Caco-2 (cell line): ENCODE measurements around the gene RAET1L. TPM values are rescaled to one million over a fixed set of nuclear protein-coding genes. Genes with fewer than 3 reads are reported as not detected.
A peak's percentile ranks its signal among the peaks of the same experiment; 100 is the strongest.
"Not testable (repeated sequence)": the region's sequence is repeated elsewhere in the genome, so short reads cannot be mapped to it uniquely, and the experiment has no call there.

Source experiments
- BruUV-seq: library from RNA; stranded (reverse); fragments of 400-500 nt; replicated peaks from 2 replicates; lab custom pipeline; 2021; lab: Mats Ljungman, UMichigan
- CTCF ChIA-PET: fragments of 300-600 bp; sonication (Branson Sonifier 250); formaldehyde crosslinking; loops from one replicate; lab custom pipeline; 2022; ENCODE audit warnings: antibody characterized with exemption; lab: Charles Lee
- POLR2A ChIA-PET: fragments of 300-600 bp; sonication (Branson Sonifier 250); formaldehyde crosslinking; loops from one replicate; lab custom pipeline; 2022; ENCODE audit warnings: antibody characterized with exemption; lab: Charles Lee
- DNase-seq, 2 experiments: peaks; one replicate each; pipeline versions ENCODE4 v3.0.0 to v3.0.0-alpha.2; 2020 to 2022
- H3K27me3 ChIP-seq: replicated peaks from 2 replicates; pipeline ENCODE4 v1.6.0; 2011; ENCODE audit warnings: low read length; ENCODE audit not compliant: control insufficient read depth, insufficient read depth
- H3K36me3 ChIP-seq: 2 replicates; pipeline ENCODE4 v1.5.1; 2011; ENCODE audit warnings: low read length; ENCODE audit not compliant: control insufficient read depth, insufficient read depth
- H3K4me1 ChIP-seq: fragments of 250-450 bp; sonication (Bioruptor Pico); 2 replicates; pipeline ENCODE4 v1.5.1; 2020; ENCODE audit warnings: mild to moderate bottlenecking
- H3K4me3 ChIP-seq: 2 replicates; pipeline ENCODE4 v1.5.1; 2011; ENCODE audit warnings: low read depth, mild to moderate bottlenecking, control low read depth, low read length
- H3K9me3 ChIP-seq: fragments of 250-450 bp; sonication (Bioruptor Pico); 2 replicates; pipeline ENCODE4 v1.5.1; 2020; ENCODE audit warnings: mild to moderate bottlenecking, moderate library complexity
- H3K27ac Mint-ChIP-seq: one replicate; pipeline ENCODE4 v1.8.0; 2022; ENCODE audit warnings: mixed read lengths; ENCODE audit not compliant: unreplicated experiment
- H3K27me3 Mint-ChIP-seq: one replicate; pipeline ENCODE4 v1.8.0; 2022; ENCODE audit warnings: mixed read lengths; ENCODE audit not compliant: insufficient read depth, unreplicated experiment
- H3K36me3 Mint-ChIP-seq: one replicate; pipeline ENCODE4 v1.8.0; 2022; ENCODE audit warnings: mild to moderate bottlenecking, mixed read lengths; ENCODE audit not compliant: insufficient read depth, unreplicated experiment
- H3K4me1 Mint-ChIP-seq: one replicate; pipeline ENCODE4 v1.8.0; 2022; ENCODE audit warnings: low read depth, mixed read lengths; ENCODE audit not compliant: unreplicated experiment
- H3K4me3 Mint-ChIP-seq: one replicate; pipeline ENCODE4 v1.8.0; 2022; ENCODE audit warnings: mild to moderate bottlenecking, moderate library complexity, mixed read lengths; ENCODE audit not compliant: unreplicated experiment
- H3K9me3 Mint-ChIP-seq: one replicate; pipeline ENCODE4 v1.8.0; 2022; ENCODE audit warnings: mixed read lengths; ENCODE audit not compliant: unreplicated experiment
- intact Hi-C: fragments of 100-400 bp; cut with micrococcal nuclease; formaldehyde crosslinking; loops from one replicate; pipeline ENCODE4 v1.10.0; 2022; ENCODE audit not compliant: unreplicated experiment
- total RNA-seq: library from RNA; stranded (reverse); gene quantifications from 2 replicates; pipeline ENCODE4 v1.2.3, GENCODE V29; 2022
- TF ChIP-seq, protein P1 (sequence below), 2 experiments: fragments of 200-600 bp in 1 of 2; IDR thresholded peaks; 1 replicate in 1 of 2; 2 replicates in 1 of 2; pipeline versions ENCODE4 v1.5.1 to v1.8.0; 2011 to 2022; ENCODE audit warnings: antibody characterized with exemption in 1 of 2, control low read depth in 1 of 2, inconsistent platforms in 1 of 2, low read depth in 1 of 2, low read length in 1 of 2, mild to moderate bottlenecking in 1 of 2, moderate library complexity in 1 of 2; ENCODE audit not compliant: insufficient read depth in 1 of 2, severe bottlenecking in 1 of 2, unreplicated experiment in 1 of 2

The RAET1L gene
- total RNA-seq, 1 experiment from 2014 or later, result not detected

DNA sequence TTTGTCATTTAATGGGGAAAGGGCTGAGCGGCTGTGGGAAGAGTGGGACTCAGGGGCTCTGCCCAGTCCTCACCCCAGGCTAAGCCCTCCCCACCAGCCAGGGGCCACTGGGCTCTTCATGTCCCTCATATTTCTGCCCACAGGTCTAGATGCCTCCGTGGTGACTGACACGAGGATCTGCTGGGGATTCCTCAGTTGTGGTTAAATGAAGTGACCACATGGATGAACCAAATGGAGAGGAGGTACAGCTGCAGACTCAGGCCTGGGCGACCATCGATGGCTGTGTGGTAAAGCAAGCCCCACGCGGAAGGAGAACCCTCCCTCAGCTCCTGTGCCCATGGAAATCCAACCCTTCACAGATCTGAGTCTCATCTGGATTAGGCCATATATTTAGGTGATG, 29.4 kb downstream of the RAET1L start:
- Histone ChIP-seq H3K27me3 (peaks cover 3% of the 10 kb centered on the region), H3K9me3 (no peaks in the 10 kb centered on the region), H3K4me3 (no peak overlapping the region), H3K4me1 (no peaks in the 10 kb centered on the region), H3K36me3 (no peaks in the 10 kb centered on the region)
- CTCF ChIA-PET, result no interaction called here
- intact Hi-C loops, result no loop called here
- H3K36me3 Mint-ChIP-seq, result no peaks in the 10 kb centered on the region
- H3K9me3 Mint-ChIP-seq, result no peaks in the 10 kb centered on the region
- no TSS peak for BruUV-seq
- TF ChIP-seq, protein P1, sequence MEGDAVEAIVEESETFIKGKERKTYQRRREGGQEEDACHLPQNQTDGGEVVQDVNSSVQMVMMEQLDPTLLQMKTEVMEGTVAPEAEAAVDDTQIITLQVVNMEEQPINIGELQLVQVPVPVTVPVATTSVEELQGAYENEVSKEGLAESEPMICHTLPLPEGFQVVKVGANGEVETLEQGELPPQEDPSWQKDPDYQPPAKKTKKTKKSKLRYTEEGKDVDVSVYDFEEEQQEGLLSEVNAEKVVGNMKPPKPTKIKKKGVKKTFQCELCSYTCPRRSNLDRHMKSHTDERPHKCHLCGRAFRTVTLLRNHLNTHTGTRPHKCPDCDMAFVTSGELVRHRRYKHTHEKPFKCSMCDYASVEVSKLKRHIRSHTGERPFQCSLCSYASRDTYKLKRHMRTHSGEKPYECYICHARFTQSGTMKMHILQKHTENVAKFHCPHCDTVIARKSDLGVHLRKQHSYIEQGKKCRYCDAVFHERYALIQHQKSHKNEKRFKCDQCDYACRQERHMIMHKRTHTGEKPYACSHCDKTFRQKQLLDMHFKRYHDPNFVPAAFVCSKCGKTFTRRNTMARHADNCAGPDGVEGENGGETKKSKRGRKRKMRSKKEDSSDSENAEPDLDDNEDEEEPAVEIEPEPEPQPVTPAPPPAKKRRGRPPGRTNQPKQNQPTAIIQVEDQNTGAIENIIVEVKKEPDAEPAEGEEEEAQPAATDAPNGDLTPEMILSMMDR (IDR thresholded peaks at IDR 0.05; ENCODE audit: insufficient read depth in 1 of 2, low read depth in 1 of 2, low read length in 1 of 2, severe bottlenecking in 1 of 2, unreplicated experiment in 1 of 2), result no peak
- peaks cover 23% of the 10 kb centered on the region for H3K27me3 Mint-ChIP-seq
- H3K4me1 Mint-ChIP-seq, result no peaks in the 10 kb centered on the region
- H3K27ac Mint-ChIP-seq, result no peak overlapping the region
- POLR2A ChIA-PET, result no interaction called here
- no peak overlapping the region for H3K4me3 Mint-ChIP-seq
- no peak for DNase-seq

DNA sequence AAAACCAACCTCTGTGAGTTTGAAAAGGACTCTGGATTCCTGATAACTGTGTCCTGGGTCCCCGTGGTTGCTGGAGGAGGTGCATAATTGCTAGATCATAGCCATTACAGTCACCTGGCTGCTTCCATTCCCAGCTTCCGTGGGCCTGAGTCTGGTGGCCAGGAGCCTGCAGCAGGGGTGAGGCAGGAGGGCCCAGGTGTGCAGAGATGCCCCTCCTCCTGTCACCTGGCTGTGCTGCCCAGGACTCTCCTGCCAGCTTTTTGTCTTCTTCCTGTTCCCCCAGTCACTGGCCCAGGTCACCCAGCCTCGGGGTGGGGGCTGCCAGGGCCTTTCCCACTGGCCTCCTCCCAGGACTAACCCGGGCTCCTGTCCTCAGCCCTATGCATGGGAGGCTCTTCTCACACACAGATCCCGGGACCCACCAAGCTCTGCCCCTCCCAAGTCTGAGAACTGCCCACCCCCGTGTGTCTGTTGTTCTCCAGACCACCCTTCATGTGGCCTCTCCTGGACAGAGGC, 30.0 kb downstream of the RAET1L start:
- Histone ChIP-seq H3K36me3 (no peaks in the 10 kb centered on the region), H3K4me3 (no peak overlapping the region), H3K4me1 (no peaks in the 10 kb centered on the region), H3K9me3 (no peaks in the 10 kb centered on the region), H3K27me3 (peaks cover 7% of the 10 kb centered on the region)
- intact Hi-C loops, result no loop called here
- TF ChIP-seq, protein P1 (IDR thresholded peaks at IDR 0.05; ENCODE audit: insufficient read depth in 1 of 2, low read depth in 1 of 2, low read length in 1 of 2, severe bottlenecking in 1 of 2, unreplicated experiment in 1 of 2), result no peak
- BruUV-seq, result no TSS peak
- CTCF ChIA-PET, result no interaction called here
- Mint-ChIP-seq H3K4me1 (peaks cover 5% of the 10 kb centered on the region), H3K4me3 (no peak overlapping the region), H3K27me3 (peaks cover 26% of the 10 kb centered on the region), H3K9me3 (no peaks in the 10 kb centered on the region), H3K36me3 (no peaks in the 10 kb centered on the region), H3K27ac (no peak overlapping the region)
- POLR2A ChIA-PET, result no interaction called here
- DNase-seq, result no peak

DNA sequence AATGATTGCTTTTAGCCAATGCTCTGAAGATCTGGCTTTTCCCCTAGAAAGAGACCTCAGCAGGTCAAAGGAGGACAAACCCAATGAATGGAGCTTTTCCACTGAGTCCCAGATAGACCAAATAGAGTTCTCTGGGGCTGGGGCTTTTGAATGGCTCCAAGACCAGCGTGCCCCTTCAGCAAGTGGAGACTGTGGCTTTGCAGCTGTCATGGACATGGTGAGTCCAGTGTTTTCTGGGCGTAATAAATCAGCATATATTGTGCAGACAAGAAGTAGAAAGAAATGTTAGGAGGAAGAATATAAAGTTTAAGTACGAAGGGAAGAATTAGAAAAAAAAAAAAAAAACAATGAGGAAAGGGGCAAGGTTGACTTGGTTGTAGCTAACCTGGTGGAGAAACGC, 33.5 kb downstream of the RAET1L start:
- Mint-ChIP-seq H3K9me3 (no peaks in the 10 kb centered on the region), H3K27me3 (peaks cover 45% of the 10 kb centered on the region), H3K36me3 (no peaks in the 10 kb centered on the region), H3K4me3 (peak overlapping the region; percentile 72), H3K4me1 (peaks cover 11% of the 10 kb centered on the region), H3K27ac (no peak overlapping the region)
- BruUV-seq, result no TSS peak
- DNase-seq, result no peak
- CTCF ChIA-PET, result no interaction called here
- H3K4me3 ChIP-seq, result no peak overlapping the region
- POLR2A ChIA-PET, result interaction anchor here (0.6 kb wide), 1 partner anchor 128 kb away, joined by 6 read pairs; no protein-coding TSS in a partner anchor
- intact Hi-C loops, result no loop called here
- TF ChIP-seq, protein P1 (IDR thresholded peaks at IDR 0.05; ENCODE audit: insufficient read depth in 1 of 2, low read depth in 1 of 2, low read length in 1 of 2, severe bottlenecking in 1 of 2, unreplicated experiment in 1 of 2), result no peak
- no peaks in the 10 kb centered on the region; the same call in 1 of the 2 replicates for H3K4me1 ChIP-seq
- H3K36me3 ChIP-seq, result no peaks in the 10 kb centered on the region
- no peaks in the 10 kb centered on the region for H3K9me3 ChIP-seq
- peaks cover 13% of the 10 kb centered on the region for H3K27me3 ChIP-seq

DNA sequence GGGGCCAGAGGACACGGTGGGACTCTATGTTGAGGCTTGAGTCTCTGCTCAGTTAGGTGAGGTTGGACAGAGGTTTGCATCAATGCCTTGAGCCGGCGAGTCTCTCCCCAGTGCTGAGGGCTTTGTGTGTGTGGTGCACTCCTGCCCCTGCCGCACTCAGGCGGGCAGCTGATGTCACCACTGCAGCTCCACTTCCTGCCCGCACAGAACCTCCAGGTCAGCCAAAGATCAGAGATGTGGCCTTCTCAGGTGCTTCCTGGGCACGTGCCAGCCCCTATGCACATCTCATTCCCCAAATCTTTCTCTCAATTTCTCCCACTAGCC, 33.9 kb downstream of the RAET1L start:
- Mint-ChIP-seq H3K4me1 (peaks cover 11% of the 10 kb centered on the region), H3K4me3 (peak overlapping the region; percentile 72), H3K27me3 (peaks cover 49% of the 10 kb centered on the region)
- H3K36me3 ChIP-seq, H3K36me3 Mint-ChIP-seq, H3K27ac Mint-ChIP-seq, CTCF ChIA-PET, H3K4me1 ChIP-seq, intact Hi-C loops, BruUV-seq, H3K9me3 ChIP-seq, H3K9me3 Mint-ChIP-seq, DNase-seq: not testable (repeated sequence)
- Histone ChIP-seq H3K4me3 (peak overlapping the region; percentile 28; the same call in 1 of the 2 replicates), H3K27me3 (peaks cover 13% of the 10 kb centered on the region)
- POLR2A ChIA-PET, result interaction anchor here (0.6 kb wide), 1 partner anchor 128 kb away, joined by 6 read pairs; no protein-coding TSS in a partner anchor
